Mammary epithelial cell (primary cell): ENCODE data around the gene UBE2N.

Experiments
- CTCF ChIP-seq, 2 donors: IDR thresholded peaks in 1 of 2; conservative IDR thresholded peaks in 1 of 2; 2 replicates each; pipeline ENCODE4 v1.5.1; 2011 to 2012; ENCODE audit warnings: inconsistent platforms in 2 of 2, low read length in 2 of 2, mild to moderate bottlenecking in 2 of 2, control low read depth in 1 of 2, low read depth in 1 of 2; ENCODE audit not compliant: insufficient read depth in 1 of 2; ENCODE audit errors: extremely low read depth in 1 of 2
- EZH2 ChIP-seq: IDR thresholded peaks from 2 replicates; pipeline ENCODE4 v1.6.1; 2012; ENCODE audit warnings: low read length, inconsistent platforms, borderline replicate concordance

GRCh38 chr12:93366422-93366821 lies 75.3 kb downstream of the UBE2N start:
- TF ChIP-seq CTCF (conservative IDR thresholded peaks at IDR 0.05 in 1 of 2, IDR thresholded peaks at IDR 0.05 in 1 of 2; ENCODE audit: extremely low read depth in 1 of 2, insufficient read depth in 1 of 2, low read depth in 1 of 2, low read length in 2 of 2), result no peak
- no peak for TF ChIP-seq EZH2
